IPS DF 4.7 (cell line): ENCODE measurements around the gene CATSPERD.
"Not testable (repeated sequence)": the region's sequence is repeated elsewhere in the genome, so short reads cannot be mapped to it uniquely, and the experiment has no call there.

Source experiments
- DNase-seq: peaks from one replicate; pipeline ENCODE4 v3.0.0-alpha.2; 2013; ENCODE audit warnings: low spot score; ENCODE audit errors: extremely low read depth

CATSPERD gene

GRCh38 chr19:5698635-5699422 lies 21.6 kb upstream of the CATSPERD start:
- no peak for DNase-seq

- no peak for DNase-seq
Observed at GRCh38 chr19:5700455-5701092, 19.9 kb upstream of the CATSPERD start.

GRCh38 chr19:5702053-5702410 lies 18.4 kb upstream of the CATSPERD start:
- not testable (repeated sequence) for DNase-seq

- no peak for DNase-seq
Observed at GRCh38 chr19:5703819-5704818, 16.3 kb upstream of the CATSPERD start.

GRCh38 chr19:5705552-5705951 lies 14.9 kb upstream of the CATSPERD start:
- no peak for DNase-seq

- DNase-seq = no peak
Observed at GRCh38 chr19:5706876-5707573, 13.4 kb upstream of the CATSPERD start.

GRCh38 chr19:5707576-5708575 lies 12.6 kb upstream of the CATSPERD start:
- DNase-seq = no peak

- DNase-seq = no peak
Observed at GRCh38 chr19:5711025-5711424, 9.4 kb upstream of the CATSPERD start.

GRCh38 chr19:5711713-5712161 lies 8.7 kb upstream of the CATSPERD start:
- no peak for DNase-seq

GRCh38 chr19:5713228-5713627 lies 7.2 kb upstream of the CATSPERD start:
- DNase-seq = no peak

- no peak for DNase-seq
Observed at GRCh38 chr19:5714816-5715215, 5.6 kb upstream of the CATSPERD start.

GRCh38 chr19:5717215-5717935 lies 3.1 kb upstream of the CATSPERD start:
- DNase-seq = no peak

- no peak for DNase-seq
Observed at GRCh38 chr19:5718037-5718578, 2.3 kb upstream of the CATSPERD start.

- no peak for DNase-seq
Observed at GRCh38 chr19:5718579-5719273, 1.7 kb upstream of the CATSPERD start.

GRCh38 chr19:5719274-5719960 lies 1.0 kb upstream of the CATSPERD start:
- DNase-seq = no peak

- no peak for DNase-seq
Observed at GRCh38 chr19:5727453-5728050, 7.1 kb downstream of the CATSPERD start.

GRCh38 chr19:5733172-5733571 lies 12.7 kb downstream of the CATSPERD start:
- DNase-seq = not testable (repeated sequence)
